Thyroid gland (tissue), 4 donors: Measurements from ENCODE around the gene TRPC3. TPM values are rescaled to one million over a fixed set of nuclear protein-coding genes. Genes with fewer than 3 reads are reported as not detected.

ENCODE experiments used
- DNase-seq, 2 donors: peaks; one replicate each; pipeline ENCODE4 v3.0.0-alpha.2; 2019
- H3K27ac ChIP-seq, 3 donors: fragments of 200-600 bp; sonication (generic); 1 replicate in 2 of 3; 2 replicates in 1 of 3; pipeline ENCODE4 v1.5.1; 2016 to 2019; ENCODE audit warnings: mild to moderate bottlenecking in 1 of 3, moderate library complexity in 1 of 3
- H3K27me3 ChIP-seq: fragments of 200-600 bp; sonication (generic); one replicate; pipeline ENCODE4 v1.5.1; 2019
- H3K36me3 ChIP-seq, 2 donors: fragments of 200-600 bp; sonication (generic); one replicate each; pipeline ENCODE4 v1.5.1; 2016 to 2019
- H3K4me1 ChIP-seq, 2 donors: fragments of 200-600 bp; sonication (generic); one replicate each; pipeline ENCODE4 v1.5.1; 2017 to 2019
- H3K4me3 ChIP-seq, 3 donors: fragments of 200-600 bp; sonication (generic); replicated peaks in 1 of 3; 1 replicate in 2 of 3; 2 replicates in 1 of 3; pipeline ENCODE4 v1.5.1; 2016; ENCODE audit warnings: mild to moderate bottlenecking in 1 of 3
- H3K9me3 ChIP-seq: fragments of 200-600 bp; sonication (generic); one replicate; pipeline ENCODE4 v1.5.1; 2017
- POLR2A ChIP-seq, 2 donors: fragments of 450-650 bp; IDR thresholded peaks; one replicate each; pipeline ENCODE4 v1.6.1; 2017; ENCODE audit warnings: antibody characterized with exemption in 2 of 2, mild to moderate bottlenecking in 2 of 2, moderate library complexity in 1 of 2
- WGBS, 2 donors: methylation state at CpG; one replicate each; pipeline ENCODE4 v1.1.5; 2017; 5-methylcytosine and 5-hydroxymethylcytosine counted together
- intact Hi-C: fragments of 100-400 bp; cut with DNase I; formaldehyde crosslinking; loops from one replicate; pipeline ENCODE4 v1.15.1; 2023
- total RNA-seq, 4 donors: library from RNA; depleted of rRNA; stranded (reverse); fragments of >200 nt; gene quantifications; one replicate each; pipeline ENCODE4 v1.2.3, GENCODE V29; 2016
- TF ChIP-seq, protein P1 (sequence below), 6 experiments: fragments of 200-600 bp in 3 of 6; fragments of 450-650 bp in 3 of 6; sonication (generic) in 3 of 6; IDR thresholded peaks; one replicate each; pipeline ENCODE4 v1.5.1; 2016 to 2019; ENCODE audit warnings: antibody characterized with exemption in 6 of 6, mild to moderate bottlenecking in 2 of 6, inconsistent platforms in 1 of 6, moderate library complexity in 1 of 6

The TRPC3 gene
- total RNA-seq = 1 to 10 TPM in 1 of 4 donors, under 1 TPM in 3; 0.27 to 1.1 (median 0.55) TPM

DNA sequence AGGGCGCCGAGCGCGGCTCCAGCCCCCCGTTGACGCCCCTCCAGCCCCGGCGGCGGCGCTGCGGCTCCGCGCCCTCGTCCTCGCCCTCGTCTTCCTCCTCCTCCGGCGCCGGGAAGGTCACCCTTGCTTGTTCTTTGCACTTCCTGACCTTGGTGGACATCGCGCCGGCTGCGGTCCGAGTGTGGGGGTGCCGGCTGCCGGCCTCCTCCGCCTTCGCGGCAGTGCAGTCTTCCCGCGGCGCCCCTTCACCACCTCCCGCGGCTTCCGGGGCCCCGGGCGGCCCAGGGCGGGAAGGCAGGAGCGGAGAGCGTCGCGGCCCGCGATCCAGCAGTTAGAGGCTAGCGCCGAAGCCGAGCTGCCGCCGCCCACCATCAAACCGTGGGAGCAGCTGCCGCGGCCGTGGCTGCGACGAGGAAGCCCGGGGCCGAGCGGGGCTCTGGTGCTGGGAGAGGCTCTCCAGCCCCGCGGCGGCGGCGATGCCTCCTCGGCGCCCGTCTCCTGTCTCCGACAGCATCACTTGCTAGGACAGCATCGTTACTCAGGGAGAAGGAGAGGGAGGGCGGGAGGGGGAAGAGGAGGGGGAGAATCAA, at the start of gene TRPC3:
Gene TRPC3 (minus strand): TSS at position 540 of the 590 bp plus-strand sequence. CDS start 380 bp downstream, at position 160.
- DNase-seq = peak; percentile 20 to 24
- 2 to 13% methylated on average over 2 to 19 of the region's 69 CpGs for WGBS, 2 donors
- no peaks in the 10 kb centered on the region for H3K36me3 ChIP-seq
- H3K27ac ChIP-seq = no peak within 1 kb of the TSS
- H3K9me3 ChIP-seq = no peaks in the 10 kb centered on the region
- intact Hi-C loops = no loop called here
- TF ChIP-seq, protein P1, sequence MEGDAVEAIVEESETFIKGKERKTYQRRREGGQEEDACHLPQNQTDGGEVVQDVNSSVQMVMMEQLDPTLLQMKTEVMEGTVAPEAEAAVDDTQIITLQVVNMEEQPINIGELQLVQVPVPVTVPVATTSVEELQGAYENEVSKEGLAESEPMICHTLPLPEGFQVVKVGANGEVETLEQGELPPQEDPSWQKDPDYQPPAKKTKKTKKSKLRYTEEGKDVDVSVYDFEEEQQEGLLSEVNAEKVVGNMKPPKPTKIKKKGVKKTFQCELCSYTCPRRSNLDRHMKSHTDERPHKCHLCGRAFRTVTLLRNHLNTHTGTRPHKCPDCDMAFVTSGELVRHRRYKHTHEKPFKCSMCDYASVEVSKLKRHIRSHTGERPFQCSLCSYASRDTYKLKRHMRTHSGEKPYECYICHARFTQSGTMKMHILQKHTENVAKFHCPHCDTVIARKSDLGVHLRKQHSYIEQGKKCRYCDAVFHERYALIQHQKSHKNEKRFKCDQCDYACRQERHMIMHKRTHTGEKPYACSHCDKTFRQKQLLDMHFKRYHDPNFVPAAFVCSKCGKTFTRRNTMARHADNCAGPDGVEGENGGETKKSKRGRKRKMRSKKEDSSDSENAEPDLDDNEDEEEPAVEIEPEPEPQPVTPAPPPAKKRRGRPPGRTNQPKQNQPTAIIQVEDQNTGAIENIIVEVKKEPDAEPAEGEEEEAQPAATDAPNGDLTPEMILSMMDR (IDR thresholded peaks at IDR 0.05) = no peak
- TF ChIP-seq POLR2A (IDR thresholded peaks at IDR 0.05) = no peak
- peak within 1 kb of the TSS; percentile 53 to 66 (median 59) for H3K4me3 ChIP-seq
- peaks cover 0 to 11% of the 10 kb centered on the region in 2 donors for H3K4me1 ChIP-seq
- H3K27me3 ChIP-seq = no peaks in the 10 kb centered on the region

GRCh38 chr4:122000849-122001248, 49.0 kb upstream of the TRPC3 start:
- no peak overlapping the region for H3K27ac ChIP-seq
- intact Hi-C loops = no loop called here
- H3K27me3 ChIP-seq = no peaks in the 10 kb centered on the region
- no peaks in the 10 kb centered on the region for H3K9me3 ChIP-seq
- H3K36me3 ChIP-seq = no peaks in the 10 kb centered on the region
- no peak for DNase-seq
- TF ChIP-seq, protein P1 (IDR thresholded peaks at IDR 0.05) = no peak
- TF ChIP-seq POLR2A (IDR thresholded peaks at IDR 0.05) = no peak
- H3K4me3 ChIP-seq = no peak overlapping the region
- H3K4me1 ChIP-seq = no peaks in the 10 kb centered on the region
- WGBS, 2 donors = 39 to 49% methylated on average over 4 of the region's 4 CpGs

DNA sequence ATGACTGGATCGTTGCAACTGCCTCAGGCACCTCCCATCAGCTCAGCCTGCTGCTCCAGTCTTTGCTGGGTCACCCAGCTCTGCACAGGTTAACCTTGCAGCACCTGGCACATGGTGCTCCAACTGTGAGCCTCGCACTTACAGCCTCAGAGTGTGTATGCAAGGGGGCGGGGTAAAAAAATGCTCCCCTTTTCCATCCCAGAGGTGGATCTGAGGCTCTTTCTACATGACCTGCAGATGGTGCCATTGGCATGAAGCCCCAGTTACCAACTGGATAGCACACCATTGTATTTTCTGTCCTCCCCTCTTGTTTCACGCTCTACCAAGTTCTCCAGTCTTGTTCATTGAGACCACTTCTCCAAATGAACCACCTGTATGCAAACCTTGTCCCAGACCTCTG, 46.2 kb upstream of the TRPC3 start:
- Histone ChIP-seq H3K27me3 (no peaks in the 10 kb centered on the region), H3K9me3 (no peaks in the 10 kb centered on the region), H3K4me1 (no peaks in the 10 kb centered on the region), H3K27ac (no peak overlapping the region), H3K36me3 (no peaks in the 10 kb centered on the region), H3K4me3 (no peak overlapping the region)
- peak; percentile 63 to 72 for DNase-seq
- 37 to 41% methylated on average over 4 of the region's 4 CpGs for WGBS, 2 donors
- intact Hi-C loops = no loop called here
- no peak for TF ChIP-seq POLR2A (IDR thresholded peaks at IDR 0.05)
- TF ChIP-seq, protein P1 (IDR thresholded peaks at IDR 0.05) = peak in 4 of 6 experiments; percentile 9 to 59 (median 52)

GRCh38 chr4:121995790-121996537, 44.1 kb upstream of the TRPC3 start:
- TF ChIP-seq, protein P1 (IDR thresholded peaks at IDR 0.05) = no peak
- no peak for TF ChIP-seq POLR2A (IDR thresholded peaks at IDR 0.05)
- intact Hi-C loops = no loop called here
- Histone ChIP-seq H3K27me3 (no peaks in the 10 kb centered on the region), H3K36me3 (no peaks in the 10 kb centered on the region), H3K9me3 (no peaks in the 10 kb centered on the region), H3K27ac (no peak overlapping the region), H3K4me3 (no peak overlapping the region), H3K4me1 (no peaks in the 10 kb centered on the region)
- no peak for DNase-seq
- 90 to 93% methylated on average over 3 of the region's 3 CpGs for WGBS, 2 donors

DNA sequence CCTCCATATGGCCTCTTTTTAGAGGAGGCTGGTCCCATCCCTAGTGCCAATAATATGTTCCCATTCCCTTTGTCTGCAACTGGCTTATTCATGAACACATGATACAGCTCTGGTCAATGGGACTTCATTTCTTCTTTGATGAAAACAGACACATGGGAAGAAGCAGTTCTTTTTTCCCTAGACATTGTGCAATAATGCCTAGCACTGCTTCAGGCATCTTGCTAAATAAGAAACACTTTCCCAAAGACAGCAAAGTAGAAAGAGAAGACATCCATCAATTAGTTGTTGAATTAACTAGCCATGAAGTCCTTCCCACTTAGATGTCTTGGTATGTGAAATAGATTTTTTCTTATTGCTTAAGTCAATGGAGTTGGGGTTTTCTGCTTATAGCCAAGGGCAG, 40.1 kb upstream of the TRPC3 start:
- H3K9me3 ChIP-seq = no peaks in the 10 kb centered on the region
- H3K36me3 ChIP-seq = no peaks in the 10 kb centered on the region
- H3K27ac ChIP-seq = no peak overlapping the region
- no peak overlapping the region for H3K4me3 ChIP-seq
- H3K27me3 ChIP-seq = no peaks in the 10 kb centered on the region
- DNase-seq = no peak
- intact Hi-C loops = no loop called here
- TF ChIP-seq, protein P1 (IDR thresholded peaks at IDR 0.05) = no peak
- no peak for TF ChIP-seq POLR2A (IDR thresholded peaks at IDR 0.05)
- H3K4me1 ChIP-seq = no peaks in the 10 kb centered on the region
